IMR-90 (cell line): Measurements from ENCODE around the gene SERPINH1. TPM values are rescaled to one million over a fixed set of nuclear protein-coding genes. Genes with fewer than 3 reads are reported as not detected.

Experiments used
- ATAC-seq: fragments of 200-7000 bp; cut with Tn5 transposase; 2 replicates; pipeline ENCODE4 v1.9.1; 2020; ENCODE audit warnings: low read depth, mild to moderate bottlenecking, moderate library complexity
- BruUV-seq: library from RNA; stranded (reverse); fragments of 400-500 nt; replicated peaks from 2 replicates; lab custom pipeline; 2021; lab: Mats Ljungman, UMichigan
- CTCF ChIA-PET: fragments of 300-600 bp; formaldehyde crosslinking; extraction: SDS; loops from one replicate; lab custom pipeline; 2021; ENCODE audit warnings: antibody characterized with exemption; lab: Yijun Ruan, JAX
- POLR2A ChIA-PET: fragments of 300-600 bp; sonication (Branson Sonifier 250); formaldehyde crosslinking; loops from one replicate; lab custom pipeline; 2022; ENCODE audit warnings: antibody characterized with exemption; ENCODE audit not compliant: unreplicated experiment; lab: Charles Lee
- DNase-seq: peaks from one replicate; pipeline ENCODE4 v3.0.0; 2013
- H2AFZ ChIP-seq: replicated peaks from 2 replicates; pipeline ENCODE3; 2013; ENCODE audit warnings: low read length, mild to moderate bottlenecking; ENCODE audit not compliant: poor library complexity
- H2AK5ac ChIP-seq: 2 replicates; pipeline ENCODE4 v1.6.1; 2013; ENCODE audit warnings: low read depth, low read length, inconsistent platforms
- H2AK9ac ChIP-seq: replicated peaks from 2 replicates; pipeline ENCODE3; 2013; ENCODE audit warnings: mild to moderate bottlenecking, low read depth, low read length, moderate library complexity; ENCODE audit not compliant: poor library complexity
- H2BK120ac ChIP-seq: 2 replicates; pipeline ENCODE4 v1.6.1; 2013; ENCODE audit warnings: low read depth, low read length, inconsistent platforms
- H2BK15ac ChIP-seq: 3 replicates; pipeline ENCODE4 v1.6.1; 2013; ENCODE audit warnings: low read depth, low read length, inconsistent platforms
- H2BK20ac ChIP-seq: 2 replicates; pipeline ENCODE4 v1.6.1; 2013; ENCODE audit warnings: low read depth, mild to moderate bottlenecking, inconsistent platforms, low read length, moderate library complexity
- H2BK5ac ChIP-seq: 2 replicates; pipeline ENCODE4 v1.6.1; 2013; ENCODE audit warnings: mild to moderate bottlenecking, low read depth, low read length, inconsistent platforms; ENCODE audit not compliant: poor library complexity, severe bottlenecking
- H3K14ac ChIP-seq: replicated peaks from 2 replicates; pipeline ENCODE4 v1.6.1; 2013; ENCODE audit warnings: low read depth, low read length, inconsistent platforms
- H3K18ac ChIP-seq: 2 replicates; pipeline ENCODE4 v1.6.1; 2013; ENCODE audit warnings: low read depth, low read length, control low read depth
- H3K23ac ChIP-seq: 2 replicates; pipeline ENCODE4 v1.6.1; 2013; ENCODE audit warnings: low read depth, low read length, inconsistent platforms
- H3K27ac ChIP-seq: 2 replicates; pipeline ENCODE4 v1.5.1; 2013; ENCODE audit warnings: mild to moderate bottlenecking, control low read depth, low read length; ENCODE audit not compliant: insufficient read depth
- H3K27me3 ChIP-seq: 2 replicates; pipeline ENCODE4 v1.6.1; 2013; ENCODE audit warnings: low read length; ENCODE audit not compliant: control insufficient read depth, insufficient read depth
- H3K36me3 ChIP-seq: 2 replicates; pipeline ENCODE4 v1.6.1; 2013; ENCODE audit warnings: low read length, mixed read lengths; ENCODE audit not compliant: control insufficient read depth, insufficient read depth
- H3K4ac ChIP-seq: 2 replicates; pipeline ENCODE4 v1.6.1; 2013; ENCODE audit warnings: low read depth, low read length, inconsistent platforms
- H3K4me1 ChIP-seq: 2 replicates; pipeline ENCODE4 v1.6.1; 2013; ENCODE audit warnings: low read length, mixed read lengths; ENCODE audit not compliant: control insufficient read depth, insufficient read depth
- H3K4me2 ChIP-seq: 2 replicates; pipeline ENCODE4 v1.6.1; 2013; ENCODE audit warnings: low read depth, mild to moderate bottlenecking, control low read depth, low read length, moderate library complexity
- H3K4me3 ChIP-seq: 2 replicates; pipeline ENCODE4 v1.5.1; 2013; ENCODE audit warnings: low read depth, mild to moderate bottlenecking, control low read depth, low read length, moderate library complexity; ENCODE audit not compliant: insufficient read depth
- H3K56ac ChIP-seq: 2 replicates; pipeline ENCODE4 v1.6.1; 2013; ENCODE audit warnings: low read length, inconsistent platforms; ENCODE audit not compliant: insufficient read depth; ENCODE audit errors: extremely low read depth
- H3K79me1 ChIP-seq, 2 experiments: 2 replicates each; pipeline ENCODE4 v1.6.1; 2013; ENCODE audit warnings: low read length in 2 of 2, inconsistent platforms in 1 of 2, low read depth in 1 of 2
- H3K9ac ChIP-seq: 2 replicates; pipeline ENCODE4 v1.6.1; 2013; ENCODE audit warnings: low read depth, low read length, control low read depth
- H3K9me1 ChIP-seq: 2 replicates; pipeline ENCODE4 v1.6.1; 2013; ENCODE audit warnings: low read length, inconsistent platforms; ENCODE audit not compliant: insufficient read depth
- H3K9me3 ChIP-seq: 2 replicates; pipeline ENCODE4 v1.6.1; 2013; ENCODE audit warnings: low read length; ENCODE audit not compliant: control insufficient read depth, insufficient read depth
- H4K20me1 ChIP-seq: 2 replicates; pipeline ENCODE4 v1.6.1; 2013; ENCODE audit warnings: low read length, inconsistent platforms; ENCODE audit not compliant: insufficient read depth
- H4K5ac ChIP-seq: 2 replicates; pipeline ENCODE4 v1.6.1; 2013; ENCODE audit warnings: mild to moderate bottlenecking, low read depth, low read length, control low read depth
- H4K8ac ChIP-seq, 2 experiments: 2 replicates each; pipeline ENCODE4 v1.6.1; 2013; ENCODE audit warnings: low read depth in 2 of 2, low read length in 2 of 2, control low read depth in 1 of 2, inconsistent platforms in 1 of 2
- H4K91ac ChIP-seq: 2 replicates; pipeline ENCODE4 v1.6.1; 2013; ENCODE audit warnings: low read depth, low read length, inconsistent platforms; ENCODE audit not compliant: insufficient read depth
- BHLHE40 ChIP-seq: fragments of 150-350 bp; IDR thresholded peaks from 2 replicates; pipeline ENCODE4 v1.6.1; 2016; ENCODE audit warnings: mild to moderate bottlenecking, low read depth, low read length
- CEBPB ChIP-seq: IDR thresholded peaks from 2 replicates; pipeline ENCODE4 v1.6.1; 2012; ENCODE audit warnings: low read depth, low read length, improper control_type of control experiment
- CHD1 ChIP-seq: IDR thresholded peaks from 2 replicates; pipeline ENCODE4 v1.6.1; 2012; ENCODE audit warnings: low read depth, low read length, improper control_type of control experiment
- FOS ChIP-seq: fragments of 150-350 bp; IDR thresholded peaks from 2 replicates; pipeline ENCODE4 v1.6.1; 2016; ENCODE audit warnings: low read depth, low read length
- MAFK ChIP-seq: IDR thresholded peaks from 2 replicates; pipeline ENCODE4 v1.6.1; 2012; ENCODE audit warnings: low read depth, low read length, improper control_type of control experiment
- MAZ ChIP-seq: IDR thresholded peaks from 2 replicates; pipeline ENCODE4 v1.6.1; 2012; ENCODE audit warnings: low read depth, mild to moderate bottlenecking, low read length, improper control_type of control experiment, moderate library complexity, borderline replicate concordance
- MXI1 ChIP-seq: IDR thresholded peaks from 2 replicates; pipeline ENCODE4 v1.6.1; 2012; ENCODE audit warnings: low read depth, mild to moderate bottlenecking, low read length, moderate library complexity, borderline replicate concordance
- NFE2L2 ChIP-seq: fragments of 150-350 bp; IDR thresholded peaks from 2 replicates; pipeline ENCODE4 v1.6.1; 2016; ENCODE audit warnings: low read depth, mild to moderate bottlenecking, low read length
- POLR2A ChIP-seq: IDR thresholded peaks from 2 replicates; pipeline ENCODE4 v1.6.1; 2012; ENCODE audit warnings: mild to moderate bottlenecking, low read depth, low read length
- RAD21 ChIP-seq: IDR thresholded peaks from 2 replicates; pipeline ENCODE4 v1.6.1; 2012; ENCODE audit warnings: low read length, improper control_type of control experiment
- RCOR1 ChIP-seq: IDR thresholded peaks from 2 replicates; pipeline ENCODE4 v1.6.1; 2012; ENCODE audit warnings: mild to moderate bottlenecking, low read length, improper control_type of control experiment; ENCODE audit not compliant: insufficient replicate concordance
- RFX5 ChIP-seq: IDR thresholded peaks from 2 replicates; pipeline ENCODE4 v1.8.0; 2012; ENCODE audit warnings: low read depth, mild to moderate bottlenecking, low read length, moderate library complexity
- SMC3 ChIP-seq: fragments of 150-350 bp; IDR thresholded peaks from 2 replicates; pipeline ENCODE4 v1.6.1; 2016; ENCODE audit warnings: low read depth, mild to moderate bottlenecking, antibody characterized with exemption, low read length, moderate library complexity
- WGBS, 2 experiments: methylation state at CpG; one replicate each; pipeline versions ENCODE4 v1.1.5 to v1.1.7; 2013; ENCODE audit warnings: missing lambda C conversion rate in 2 of 2; ENCODE audit not compliant: insufficient read length in 1 of 2; ENCODE audit errors: extremely low coverage in 2 of 2; 5-methylcytosine and 5-hydroxymethylcytosine counted together
- dilution Hi-C: fragments of 300-500 bp; cut with HindIII; formaldehyde crosslinking; loops from one replicate; pipeline ENCODE4 v1.14.3; 2018; ENCODE audit warnings: low sequenced_read_pairs; ENCODE audit not compliant: unreplicated experiment
- in situ Hi-C: fragments of 300-500 bp; cut with MboI; formaldehyde crosslinking; loops from 3 replicates; pipeline ENCODE4 v1.14.3; 2019; ENCODE audit warnings: low sequenced_read_pairs, inconsistent platforms, mixed read lengths
- intact Hi-C: fragments of 100-400 bp; cut with micrococcal nuclease; formaldehyde crosslinking; loops from 2 replicates; pipeline ENCODE4 v1.10.0; 2022
- polyA plus RNA-seq, 3 experiments: library from polyadenylated mRNA; depleted of rRNA; stranded (reverse); fragments of >200 nt; gene quantifications; 2 replicates each; pipeline ENCODE4 v1.2.3, GENCODE V29; 2012; ENCODE audit warnings: low replicate concordance in 1 of 3
- total RNA-seq: library from RNA; depleted of rRNA; stranded (reverse); fragments of >200 nt; gene quantifications from 2 replicates; pipeline ENCODE4 v1.2.3, GENCODE V29; 2012
- TF ChIP-seq, protein P1 (sequence below): conservative IDR thresholded peaks from 2 replicates; pipeline ENCODE4 v1.5.1; 2012; ENCODE audit warnings: mild to moderate bottlenecking, low read depth, low read length, improper control_type of control experiment
- TF ChIP-seq, protein P2 (sequence below): fragments of 150-350 bp; IDR thresholded peaks from 2 replicates; pipeline ENCODE4 v1.6.1; 2017; ENCODE audit warnings: mild to moderate bottlenecking, antibody characterized with exemption, low read length, low read depth
- TF ChIP-seq, protein P3 (sequence below): fragments of 150-350 bp; IDR thresholded peaks from 2 replicates; pipeline ENCODE4 v1.6.1; 2016; ENCODE audit warnings: low read depth, mild to moderate bottlenecking, low read length, moderate library complexity, borderline replicate concordance

SERPINH1 gene
- total and polyA plus RNA-seq, 2 of the 4 experiments (the other 2 are of a cell fraction), result 841 to 1,857 TPM

DNA sequence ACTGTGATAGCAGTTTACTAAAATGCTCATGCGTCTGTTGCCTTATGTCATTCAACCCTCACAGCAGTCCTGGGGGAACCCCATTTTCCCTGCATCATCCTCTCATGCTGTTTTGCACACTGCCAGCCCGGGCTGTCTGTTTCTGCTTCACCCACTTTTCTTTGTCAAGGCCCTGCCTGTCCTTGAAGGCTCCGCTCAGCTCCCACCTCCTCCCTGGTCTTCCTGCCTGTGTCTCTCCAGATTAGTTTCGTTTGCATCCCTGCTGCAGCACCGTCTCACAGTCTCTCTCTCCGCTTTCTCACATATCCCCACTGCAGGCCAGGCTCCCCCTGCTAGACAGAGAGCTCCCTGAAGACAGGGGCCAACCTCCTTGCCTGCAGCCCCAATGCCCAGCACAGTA, 29.9 kb downstream of the SERPINH1 start:
- no peak overlapping the region for H3K4me3 ChIP-seq
- H4K8ac ChIP-seq, result no peak overlapping the region
- no TSS peak for BruUV-seq
- no peaks in the 10 kb centered on the region for H3K36me3 ChIP-seq
- ATAC-seq, result no peak
- ChIA-PET POLR2A (no interaction called here), CTCF (no interaction called here)
- H3K4me2 ChIP-seq, result no peak overlapping the region
- no peak for DNase-seq
- no peak overlapping the region for H2BK15ac ChIP-seq
- no peaks in the 10 kb centered on the region for H3K4me1 ChIP-seq
- no peak overlapping the region for H3K27ac ChIP-seq
- H3K4ac ChIP-seq, result no peak overlapping the region
- H2BK20ac ChIP-seq, result no peak overlapping the region
- H3K14ac ChIP-seq, result no peak overlapping the region
- intact Hi-C loops, result no loop called here
- no peaks in the 10 kb centered on the region for H4K20me1 ChIP-seq
- no peaks in the 10 kb centered on the region for H3K9me1 ChIP-seq
- H3K23ac ChIP-seq, result no peak overlapping the region
- peaks cover 13% of the 10 kb centered on the region for H3K27me3 ChIP-seq
- TF ChIP-seq BHLHE40, result no peak
- no peak for TF ChIP-seq RFX5
- no peak for TF ChIP-seq FOS
- TF ChIP-seq NFE2L2, result no peak
- TF ChIP-seq CHD1, result no peak
- TF ChIP-seq SMC3, result no peak
- TF ChIP-seq, protein P1, sequence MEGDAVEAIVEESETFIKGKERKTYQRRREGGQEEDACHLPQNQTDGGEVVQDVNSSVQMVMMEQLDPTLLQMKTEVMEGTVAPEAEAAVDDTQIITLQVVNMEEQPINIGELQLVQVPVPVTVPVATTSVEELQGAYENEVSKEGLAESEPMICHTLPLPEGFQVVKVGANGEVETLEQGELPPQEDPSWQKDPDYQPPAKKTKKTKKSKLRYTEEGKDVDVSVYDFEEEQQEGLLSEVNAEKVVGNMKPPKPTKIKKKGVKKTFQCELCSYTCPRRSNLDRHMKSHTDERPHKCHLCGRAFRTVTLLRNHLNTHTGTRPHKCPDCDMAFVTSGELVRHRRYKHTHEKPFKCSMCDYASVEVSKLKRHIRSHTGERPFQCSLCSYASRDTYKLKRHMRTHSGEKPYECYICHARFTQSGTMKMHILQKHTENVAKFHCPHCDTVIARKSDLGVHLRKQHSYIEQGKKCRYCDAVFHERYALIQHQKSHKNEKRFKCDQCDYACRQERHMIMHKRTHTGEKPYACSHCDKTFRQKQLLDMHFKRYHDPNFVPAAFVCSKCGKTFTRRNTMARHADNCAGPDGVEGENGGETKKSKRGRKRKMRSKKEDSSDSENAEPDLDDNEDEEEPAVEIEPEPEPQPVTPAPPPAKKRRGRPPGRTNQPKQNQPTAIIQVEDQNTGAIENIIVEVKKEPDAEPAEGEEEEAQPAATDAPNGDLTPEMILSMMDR, result no peak
- TF ChIP-seq, protein P2, sequence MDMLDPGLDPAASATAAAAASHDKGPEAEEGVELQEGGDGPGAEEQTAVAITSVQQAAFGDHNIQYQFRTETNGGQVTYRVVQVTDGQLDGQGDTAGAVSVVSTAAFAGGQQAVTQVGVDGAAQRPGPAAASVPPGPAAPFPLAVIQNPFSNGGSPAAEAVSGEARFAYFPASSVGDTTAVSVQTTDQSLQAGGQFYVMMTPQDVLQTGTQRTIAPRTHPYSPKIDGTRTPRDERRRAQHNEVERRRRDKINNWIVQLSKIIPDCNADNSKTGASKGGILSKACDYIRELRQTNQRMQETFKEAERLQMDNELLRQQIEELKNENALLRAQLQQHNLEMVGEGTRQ, result no peak
- TF ChIP-seq MXI1, result no peak
- no peak for TF ChIP-seq MAFK
- TF ChIP-seq CEBPB, result no peak
- no peak for TF ChIP-seq MAZ
- TF ChIP-seq, protein P3, sequence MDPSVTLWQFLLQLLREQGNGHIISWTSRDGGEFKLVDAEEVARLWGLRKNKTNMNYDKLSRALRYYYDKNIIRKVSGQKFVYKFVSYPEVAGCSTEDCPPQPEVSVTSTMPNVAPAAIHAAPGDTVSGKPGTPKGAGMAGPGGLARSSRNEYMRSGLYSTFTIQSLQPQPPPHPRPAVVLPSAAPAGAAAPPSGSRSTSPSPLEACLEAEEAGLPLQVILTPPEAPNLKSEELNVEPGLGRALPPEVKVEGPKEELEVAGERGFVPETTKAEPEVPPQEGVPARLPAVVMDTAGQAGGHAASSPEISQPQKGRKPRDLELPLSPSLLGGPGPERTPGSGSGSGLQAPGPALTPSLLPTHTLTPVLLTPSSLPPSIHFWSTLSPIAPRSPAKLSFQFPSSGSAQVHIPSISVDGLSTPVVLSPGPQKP, result no peak
- no peak for TF ChIP-seq RCOR1
- no peak for TF ChIP-seq RAD21
- TF ChIP-seq POLR2A, result no peak
- no peak overlapping the region for H4K91ac ChIP-seq
- no peak overlapping the region for H2BK5ac ChIP-seq
- H3K9ac ChIP-seq, result no peak overlapping the region
- H3K79me1 ChIP-seq, result no peaks in the 10 kb centered on the region
- H2BK120ac ChIP-seq, result no peak overlapping the region
- H3K56ac ChIP-seq, result no peak overlapping the region
- no CpG with 5 or more reads among the region's 6 CpGs for WGBS, 2 experiments
- no peak overlapping the region for H4K5ac ChIP-seq
- in situ Hi-C loops, result no loop called here
- H2AFZ ChIP-seq, result no peak overlapping the region
- no peak overlapping the region for H2AK9ac ChIP-seq
- no peak overlapping the region for H2AK5ac ChIP-seq
- dilution Hi-C loops, result no loop called here
- no peak overlapping the region for H3K18ac ChIP-seq
- H3K9me3 ChIP-seq, result no peaks in the 10 kb centered on the region
